Peyer's patch (tissue), 4 donors: ENCODE results near the gene RABGGTB. TPM values are rescaled to one million over a fixed set of nuclear protein-coding genes. Genes with fewer than 3 reads are reported as not detected.

Experiments used
- DNase-seq, 3 donors: peaks; one replicate each; pipeline ENCODE4 v3.0.0-alpha.2; 2017 to 2019
- H3K27ac ChIP-seq, 4 donors: fragments of 200-600 bp; sonication (generic); one replicate each; pipeline ENCODE4 v1.5.1; 2016 to 2019
- H3K27me3 ChIP-seq, 2 donors: fragments of 200-600 bp; sonication (generic); one replicate each; pipeline ENCODE4 v1.5.1; 2019
- H3K36me3 ChIP-seq, 3 donors: fragments of 200-600 bp; sonication (generic); one replicate each; pipeline ENCODE4 v1.5.1; 2016 to 2019
- H3K4me1 ChIP-seq, 4 donors: fragments of 200-600 bp; sonication (generic); one replicate each; pipeline ENCODE4 v1.5.1; 2016 to 2019
- H3K4me3 ChIP-seq, 4 donors: fragments of 200-600 bp; sonication (generic); 1 replicate in 3 of 4; 2 replicates in 1 of 4; pipeline ENCODE4 v1.5.1; 2016 to 2019; ENCODE audit warnings: mild to moderate bottlenecking in 1 of 4
- H3K9me3 ChIP-seq, 4 donors: fragments of 200-600 bp; sonication (generic); one replicate each; pipeline ENCODE4 v1.5.1; 2016 to 2019; ENCODE audit warnings: mild to moderate bottlenecking in 1 of 4
- CTCF ChIP-seq, 6 experiments: fragments of 450-650 bp in 4 of 6; fragments of 200-600 bp in 2 of 6; sonication (generic) in 1 of 6; IDR thresholded peaks; one replicate each; pipeline ENCODE4 v1.5.1; 2017 to 2019; ENCODE audit warnings: antibody characterized with exemption in 6 of 6, mild to moderate bottlenecking in 3 of 6, moderate library complexity in 1 of 6
- POLR2A ChIP-seq, 2 donors: fragments of 450-650 bp; IDR thresholded peaks; one replicate each; pipeline ENCODE4 v1.5.1; 2017; ENCODE audit warnings: antibody characterized with exemption in 2 of 2, mild to moderate bottlenecking in 2 of 2, moderate library complexity in 2 of 2
- total RNA-seq, 4 donors: library from RNA; depleted of rRNA; stranded (reverse); fragments of >200 nt; gene quantifications; one replicate each; pipeline ENCODE4 v1.1.0, GENCODE V29; 2016

The RABGGTB gene
- total RNA-seq, 4 donors from 2014 or later: 50.8 to 67.7 (median 61.7) TPM

GRCh38 chr1:75785320-75785982, 605 bp upstream of the RABGGTB start:
- H3K27me3 ChIP-seq: no peaks in the 10 kb centered on the region
- peak overlapping the region; percentile 55 to 71 (median 66) for H3K4me3 ChIP-seq
- no peak for DNase-seq
- peaks cover 0 to 2% (median 0%) of the 10 kb centered on the region in 3 donors for H3K36me3 ChIP-seq
- no peaks in the 10 kb centered on the region for H3K9me3 ChIP-seq
- peaks cover 0 to 36% (median 12%) of the 10 kb centered on the region in 4 donors for H3K4me1 ChIP-seq
- TF ChIP-seq POLR2A (IDR thresholded peaks at IDR 0.05): no peak
- no peak for TF ChIP-seq CTCF (IDR thresholded peaks at IDR 0.05)
- H3K27ac ChIP-seq: peak overlapping the region; percentile 79 to 86 (median 80)

- Histone ChIP-seq H3K36me3 (peaks cover 0 to 17% (median 0%) of the 10 kb centered on the region in 3 donors), H3K4me3 (peak overlapping the region; percentile 55 to 71 (median 66)), H3K27me3 (no peaks in the 10 kb centered on the region), H3K4me1 (peaks cover 0 to 46% (median 12%) of the 10 kb centered on the region in 4 donors), H3K9me3 (no peaks in the 10 kb centered on the region), H3K27ac (peak overlapping the region in 3 of 4 donors; percentile 79 to 86 (median 80))
- no peak for DNase-seq
- TF ChIP-seq POLR2A (IDR thresholded peaks at IDR 0.05): no peak
- no peak for TF ChIP-seq CTCF (IDR thresholded peaks at IDR 0.05)
Measured at GRCh38 chr1:75786901-75787493, 941 bp downstream of the RABGGTB start.

- Histone ChIP-seq H3K36me3 (peaks cover 0 to 22% (median 0%) of the 10 kb centered on the region in 3 donors), H3K27me3 (no peaks in the 10 kb centered on the region), H3K4me3 (peak overlapping the region; percentile 55 to 71 (median 66)), H3K4me1 (peaks cover 0 to 46% (median 12%) of the 10 kb centered on the region in 4 donors), H3K9me3 (no peaks in the 10 kb centered on the region), H3K27ac (peak overlapping the region in 2 of 4 donors; percentile 30 to 86)
- no peak for DNase-seq
- no peak for TF ChIP-seq CTCF (IDR thresholded peaks at IDR 0.05)
- no peak for TF ChIP-seq POLR2A (IDR thresholded peaks at IDR 0.05)
Measured at GRCh38 chr1:75787524-75787923, 1.5 kb downstream of the RABGGTB start.

GRCh38 chr1:75789988-75790387, 3.9 kb downstream of the RABGGTB start:
- Histone ChIP-seq H3K36me3 (peaks cover 0 to 47% (median 0%) of the 10 kb centered on the region in 3 donors), H3K4me3 (peak overlapping the region in 1 of 4 donors; percentile 1), H3K9me3 (no peaks in the 10 kb centered on the region), H3K27ac (no peak overlapping the region), H3K27me3 (no peaks in the 10 kb centered on the region), H3K4me1 (peaks cover 0 to 46% (median 12%) of the 10 kb centered on the region in 4 donors)
- no peak for TF ChIP-seq POLR2A (IDR thresholded peaks at IDR 0.05)
- no peak for TF ChIP-seq CTCF (IDR thresholded peaks at IDR 0.05)
- no peak for DNase-seq

GRCh38 chr1:75791022-75791421, 5.0 kb downstream of the RABGGTB start:
- TF ChIP-seq POLR2A (IDR thresholded peaks at IDR 0.05) (no peak), CTCF (IDR thresholded peaks at IDR 0.05) (no peak)
- Histone ChIP-seq H3K9me3 (no peaks in the 10 kb centered on the region), H3K4me3 (peak overlapping the region in 1 of 4 donors; percentile 13), H3K36me3 (peaks cover 0 to 57% (median 0%) of the 10 kb centered on the region in 3 donors), H3K27me3 (no peaks in the 10 kb centered on the region), H3K27ac (no peak overlapping the region), H3K4me1 (peaks cover 0 to 41% (median 12%) of the 10 kb centered on the region in 4 donors)
- DNase-seq: no peak
